BLaER1 (cell line): Measurements from ENCODE around the gene UNC5A.

Experiments used
- H3K27ac ChIP-seq: shearing (Covaris generic); formaldehyde crosslinking; 2 replicates; pipeline ENCODE4 v1.8.1; 2022
- H3K27me3 ChIP-seq: shearing (Covaris generic); formaldehyde crosslinking; 2 replicates; pipeline ENCODE4 v1.8.1; 2022
- H3K36me3 ChIP-seq: shearing (Covaris generic); formaldehyde crosslinking; 2 replicates; pipeline ENCODE4 v1.8.1; 2022
- H3K4me1 ChIP-seq: shearing (Covaris generic); formaldehyde crosslinking; 2 replicates; pipeline ENCODE4 v1.8.1; 2022
- H3K4me2 ChIP-seq: shearing (Covaris generic); formaldehyde crosslinking; 2 replicates; pipeline ENCODE4 v1.8.1; 2022
- H3K4me3 ChIP-seq: shearing (Covaris generic); formaldehyde crosslinking; 2 replicates; pipeline ENCODE4 v1.8.1; 2022
- H3K9ac ChIP-seq: shearing (Covaris generic); formaldehyde crosslinking; 2 replicates; pipeline ENCODE4 v1.8.1; 2022
- H3K9me3 ChIP-seq: shearing (Covaris generic); formaldehyde crosslinking; 2 replicates; pipeline ENCODE4 v1.8.1; 2022
- H4K20me1 ChIP-seq: shearing (Covaris generic); formaldehyde crosslinking; 2 replicates; pipeline ENCODE4 v1.8.1; 2022
- Cebpa-rat ChIP-seq: shearing (Covaris generic); IDR thresholded peaks from 2 replicates; pipeline ENCODE4 v1.8.1; 2022

UNC5A gene

GRCh38 chr5:176818391-176819098 is 8.2 kb downstream of the UNC5A start:
- no peak overlapping the region for H3K27ac ChIP-seq
- H3K9me3 ChIP-seq = no peaks in the 10 kb centered on the region
- no peaks in the 10 kb centered on the region for H3K36me3 ChIP-seq
- peaks cover 16% of the 10 kb centered on the region for H3K4me1 ChIP-seq
- peaks cover 59% of the 10 kb centered on the region for H4K20me1 ChIP-seq
- no peak for TF ChIP-seq Cebpa-rat
- no peak overlapping the region for H3K9ac ChIP-seq
- H3K4me2 ChIP-seq = peak overlapping the region; percentile 79
- peak overlapping the region; percentile 60 for H3K4me3 ChIP-seq
- H3K27me3 ChIP-seq = peaks cover 75% of the 10 kb centered on the region

DNA sequence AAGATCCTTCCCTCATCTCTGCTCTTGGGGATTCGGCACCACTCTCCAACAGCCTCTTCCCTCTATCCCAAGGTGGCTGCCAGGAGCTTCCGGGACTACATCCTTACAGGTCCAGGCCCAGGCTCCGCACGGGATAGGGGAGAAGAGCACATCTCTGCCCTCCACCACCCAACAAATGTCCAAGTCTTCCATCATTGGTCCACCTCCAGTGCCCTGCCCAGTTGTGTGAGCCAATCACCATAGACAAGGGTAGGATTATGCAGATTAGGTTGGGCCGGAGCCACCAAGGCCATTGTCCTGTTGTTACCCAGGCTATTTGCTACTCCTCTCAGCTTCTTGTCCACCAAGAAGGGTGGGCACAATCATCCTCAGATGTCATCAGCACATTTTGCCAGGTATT is 9.1 kb downstream of the UNC5A start:
- Histone ChIP-seq H3K36me3 (no peaks in the 10 kb centered on the region), H3K9me3 (no peaks in the 10 kb centered on the region), H4K20me1 (peaks cover 50% of the 10 kb centered on the region), H3K4me2 (no peak overlapping the region), H3K9ac (no peak overlapping the region), H3K27ac (no peak overlapping the region), H3K27me3 (peaks cover 65% of the 10 kb centered on the region), H3K4me1 (peaks cover 17% of the 10 kb centered on the region), H3K4me3 (no peak overlapping the region)
- TF ChIP-seq Cebpa-rat = no peak

DNA sequence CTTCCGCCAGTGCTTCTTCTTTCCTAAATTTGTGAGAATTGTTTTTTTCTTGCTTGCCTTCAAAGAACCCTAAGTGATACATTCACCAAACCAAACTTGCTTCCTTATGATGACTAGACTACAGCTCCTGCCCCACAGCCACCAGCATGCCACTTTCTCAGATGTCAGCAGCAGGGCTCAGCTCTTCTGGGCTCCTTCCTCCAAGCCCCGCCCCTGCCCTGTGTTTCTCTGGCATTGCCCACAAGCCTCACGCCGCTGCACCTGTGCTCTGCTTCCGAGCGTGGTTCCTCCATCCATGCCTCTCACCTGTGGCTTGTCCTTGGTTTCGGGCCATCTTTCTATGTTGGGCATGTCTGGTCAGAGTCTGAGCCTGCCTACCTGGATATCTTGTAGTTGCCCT is 10.6 kb downstream of the UNC5A start:
- no peaks in the 10 kb centered on the region for H3K9me3 ChIP-seq
- no peak overlapping the region for H3K27ac ChIP-seq
- H3K27me3 ChIP-seq = peaks cover 51% of the 10 kb centered on the region
- H3K9ac ChIP-seq = no peak overlapping the region
- no peaks in the 10 kb centered on the region for H3K36me3 ChIP-seq
- H3K4me2 ChIP-seq = no peak overlapping the region
- H3K4me1 ChIP-seq = peaks cover 17% of the 10 kb centered on the region
- no peak overlapping the region for H3K4me3 ChIP-seq
- H4K20me1 ChIP-seq = peaks cover 39% of the 10 kb centered on the region
- no peak for TF ChIP-seq Cebpa-rat

- no peak overlapping the region for H3K4me3 ChIP-seq
These were observed 11.1 kb downstream of the UNC5A start for GRCh38 chr5:176821441-176821840.

DNA sequence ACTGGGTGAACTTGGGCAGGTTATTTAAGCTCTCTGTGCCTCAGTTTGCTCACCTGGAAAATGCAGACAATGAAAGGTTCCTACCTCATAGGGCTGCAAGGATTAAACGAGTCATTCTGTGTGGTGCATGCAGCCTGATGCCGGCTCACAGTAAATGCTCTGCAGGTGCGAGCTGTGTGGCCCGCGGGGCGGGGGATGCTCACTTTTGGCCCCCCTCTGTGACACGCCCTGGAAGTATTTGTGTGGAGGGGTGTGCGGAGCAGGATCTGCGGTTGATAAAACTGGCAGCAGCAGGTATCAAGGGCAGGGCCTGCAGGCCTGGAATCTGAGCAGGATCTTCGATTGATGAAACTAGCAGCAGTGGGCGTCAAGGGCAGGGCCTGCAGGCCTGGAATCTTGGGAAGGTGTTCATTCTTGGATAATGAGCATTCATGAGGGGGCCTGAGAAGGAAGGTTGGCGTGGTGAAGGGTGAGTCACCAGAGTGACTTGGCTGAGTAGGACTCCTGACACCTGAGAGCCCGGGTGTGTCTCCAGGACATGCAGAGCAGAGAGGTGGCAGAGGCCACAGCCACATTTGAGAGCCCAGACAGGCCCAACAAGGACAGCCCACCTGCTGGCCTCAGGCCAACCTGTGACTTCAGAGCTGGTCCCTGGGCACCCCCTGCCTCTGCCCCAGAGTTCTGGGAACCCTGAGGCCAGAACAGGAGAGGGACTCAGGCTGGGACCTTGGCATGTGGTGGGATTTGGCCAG is 11.9 kb downstream of the UNC5A start:
- Histone ChIP-seq H3K9me3 (no peaks in the 10 kb centered on the region), H3K9ac (no peak overlapping the region), H3K36me3 (no peaks in the 10 kb centered on the region), H3K27ac (no peak overlapping the region), H3K4me2 (peak overlapping the region; percentile 49; the same call in 1 of the 2 replicates), H3K4me3 (no peak overlapping the region), H3K27me3 (peaks cover 38% of the 10 kb centered on the region), H3K4me1 (peaks cover 17% of the 10 kb centered on the region), H4K20me1 (peaks cover 28% of the 10 kb centered on the region)
- no peak for TF ChIP-seq Cebpa-rat

More at GRCh38 chr5:176821441-176821840, 11.1 kb downstream of the UNC5A start:
- Histone ChIP-seq H3K36me3 (no peaks in the 10 kb centered on the region), H3K4me1 (peaks cover 17% of the 10 kb centered on the region), H3K27me3 (peaks cover 46% of the 10 kb centered on the region), H3K4me2 (no peak overlapping the region), H3K27ac (no peak overlapping the region), H4K20me1 (peaks cover 36% of the 10 kb centered on the region), H3K9me3 (no peaks in the 10 kb centered on the region), H3K9ac (no peak overlapping the region)
- TF ChIP-seq Cebpa-rat = no peak

- Histone ChIP-seq H3K4me1 (peaks cover 12% of the 10 kb centered on the region), H3K27ac (no peak overlapping the region), H3K9ac (no peak overlapping the region), H3K36me3 (no peaks in the 10 kb centered on the region), H3K4me2 (peak overlapping the region; percentile 49), H3K27me3 (peaks cover 31% of the 10 kb centered on the region), H3K4me3 (no peak overlapping the region), H4K20me1 (peaks cover 24% of the 10 kb centered on the region), H3K9me3 (no peaks in the 10 kb centered on the region)
- no peak for TF ChIP-seq Cebpa-rat
These were observed 12.6 kb downstream of the UNC5A start for GRCh38 chr5:176822793-176823481.

GRCh38 chr5:176823869-176824412 is 13.6 kb downstream of the UNC5A start:
- Histone ChIP-seq H3K27me3 (peaks cover 21% of the 10 kb centered on the region), H3K9ac (no peak overlapping the region), H3K4me3 (no peak overlapping the region), H4K20me1 (peaks cover 14% of the 10 kb centered on the region; the same call in 1 of the 2 replicates), H3K4me1 (peaks cover 11% of the 10 kb centered on the region), H3K4me2 (no peak overlapping the region; the same call in 1 of the 2 replicates), H3K27ac (no peak overlapping the region), H3K36me3 (no peaks in the 10 kb centered on the region), H3K9me3 (no peaks in the 10 kb centered on the region)
- no peak for TF ChIP-seq Cebpa-rat

DNA sequence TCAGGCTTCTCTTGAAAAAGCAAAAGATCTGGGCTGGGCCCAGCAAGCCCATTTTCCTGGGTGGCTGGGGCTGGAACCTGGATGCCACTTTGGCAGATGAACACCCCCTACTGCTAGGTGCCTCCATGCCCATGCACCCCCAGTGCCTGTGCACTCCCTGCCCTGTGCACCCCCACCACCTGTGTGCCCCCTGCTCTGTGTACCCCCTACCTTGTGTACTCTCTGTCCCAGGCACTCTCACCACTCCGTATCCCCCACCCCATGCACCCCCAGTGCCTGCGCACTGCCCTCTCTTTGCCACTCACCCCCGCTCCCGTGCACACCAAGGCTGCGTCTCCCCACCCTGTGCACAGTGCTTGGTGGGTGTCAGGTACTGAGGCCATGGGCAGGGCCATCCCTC is 14.2 kb downstream of the UNC5A start:
- peaks cover 14% of the 10 kb centered on the region for H3K27me3 ChIP-seq
- H3K9me3 ChIP-seq = no peaks in the 10 kb centered on the region
- peaks cover 7% of the 10 kb centered on the region; the same call in 1 of the 2 replicates for H4K20me1 ChIP-seq
- H3K4me3 ChIP-seq = no peak overlapping the region
- H3K9ac ChIP-seq = no peak overlapping the region
- no peaks in the 10 kb centered on the region for H3K36me3 ChIP-seq
- H3K4me2 ChIP-seq = no peak overlapping the region
- no peak overlapping the region for H3K27ac ChIP-seq
- TF ChIP-seq Cebpa-rat = no peak
- peaks cover 11% of the 10 kb centered on the region for H3K4me1 ChIP-seq

- Histone ChIP-seq H3K27me3 (peaks cover 9% of the 10 kb centered on the region; the same call in 1 of the 2 replicates), H3K9ac (no peak overlapping the region), H4K20me1 (peaks cover 6% of the 10 kb centered on the region; the same call in 1 of the 2 replicates), H3K36me3 (no peaks in the 10 kb centered on the region), H3K4me2 (no peak overlapping the region), H3K4me1 (peaks cover 11% of the 10 kb centered on the region), H3K9me3 (no peaks in the 10 kb centered on the region), H3K4me3 (no peak overlapping the region), H3K27ac (no peak overlapping the region)
- TF ChIP-seq Cebpa-rat = no peak
These were observed 14.9 kb downstream of the UNC5A start for GRCh38 chr5:176825234-176825633.
